ENCODE data around the gene SF3A2. TPM values are rescaled to one million over a fixed set of nuclear protein-coding genes. Genes with fewer than 3 reads are reported as not detected.

SF3A2 gene
- polyA plus RNA-seq, 1 donor, result 66.1 TPM

DNA sequence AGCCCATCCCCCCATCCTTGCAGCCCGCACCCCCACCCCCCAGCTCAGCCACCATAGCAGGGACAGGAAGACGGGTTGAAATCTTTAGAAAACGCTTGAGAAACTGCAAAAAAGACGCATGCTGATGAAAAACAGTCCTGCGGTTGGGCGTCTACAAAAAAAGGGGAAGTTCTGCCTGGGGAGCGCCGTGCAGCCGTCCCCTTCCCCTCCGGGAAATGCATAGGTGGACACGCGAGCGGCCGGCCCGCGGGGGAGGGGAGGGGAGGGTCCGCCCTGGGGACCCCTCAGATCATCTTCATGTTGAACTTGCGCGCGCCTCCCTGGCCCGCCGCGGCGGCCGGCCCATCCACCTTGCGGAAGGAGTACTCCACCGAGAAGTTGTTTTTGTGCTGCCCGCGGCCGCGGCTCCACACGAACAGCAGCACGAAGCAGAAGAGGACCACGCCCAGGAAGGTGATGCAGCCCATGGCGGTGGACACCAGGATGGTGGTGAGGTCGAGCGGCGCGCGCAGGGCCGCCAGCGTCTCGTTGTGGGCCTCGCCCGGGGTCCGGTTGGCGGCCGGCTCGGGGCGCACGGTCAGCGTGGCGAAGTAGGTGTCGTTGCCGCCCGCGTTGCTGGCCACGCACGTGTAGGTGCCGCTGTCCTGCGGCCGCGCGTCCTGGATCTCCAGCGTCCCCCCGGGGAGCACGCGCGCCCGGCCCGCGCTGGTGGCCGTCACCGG is 53.3 kb downstream of the SF3A2 start:
- no peak for DNase-seq

DNA sequence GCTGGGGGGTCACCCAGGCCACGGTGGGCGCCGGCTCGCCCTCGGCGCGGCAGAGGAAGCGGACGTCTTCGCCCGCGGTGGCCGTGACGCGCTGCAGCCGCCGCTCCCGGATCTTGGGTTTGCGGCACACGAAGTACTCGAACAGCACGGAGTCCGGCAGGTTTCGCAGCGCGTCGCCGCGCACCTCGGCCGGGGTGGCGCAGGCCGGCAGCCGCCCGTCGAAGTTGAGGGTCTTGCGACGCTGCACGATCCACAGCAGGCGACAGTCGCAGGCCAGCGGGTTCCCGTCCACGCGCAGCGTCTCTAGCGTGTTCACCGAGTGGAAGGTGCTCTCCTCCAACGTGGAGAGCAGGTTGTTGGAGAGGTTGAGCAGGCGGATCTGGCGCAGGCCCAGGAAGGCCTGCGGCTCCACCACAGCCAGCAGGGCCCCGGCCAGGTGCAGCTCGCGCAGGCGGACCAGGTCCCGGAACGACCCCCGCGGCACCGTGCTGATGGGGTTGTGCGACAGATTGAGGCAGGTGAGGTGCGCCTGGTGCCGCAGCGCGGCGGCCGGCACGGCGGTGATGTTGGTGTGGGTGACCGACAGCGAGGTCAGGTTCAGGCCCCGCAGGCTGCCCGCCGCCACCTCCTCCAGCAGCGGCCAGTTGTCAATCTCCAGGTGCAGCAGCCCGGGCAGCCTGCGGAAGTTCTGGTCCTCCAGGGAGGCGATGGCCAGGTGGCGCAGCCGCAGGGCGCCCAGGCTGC is 54.0 kb downstream of the SF3A2 start:
- no peak for DNase-seq

DNA sequence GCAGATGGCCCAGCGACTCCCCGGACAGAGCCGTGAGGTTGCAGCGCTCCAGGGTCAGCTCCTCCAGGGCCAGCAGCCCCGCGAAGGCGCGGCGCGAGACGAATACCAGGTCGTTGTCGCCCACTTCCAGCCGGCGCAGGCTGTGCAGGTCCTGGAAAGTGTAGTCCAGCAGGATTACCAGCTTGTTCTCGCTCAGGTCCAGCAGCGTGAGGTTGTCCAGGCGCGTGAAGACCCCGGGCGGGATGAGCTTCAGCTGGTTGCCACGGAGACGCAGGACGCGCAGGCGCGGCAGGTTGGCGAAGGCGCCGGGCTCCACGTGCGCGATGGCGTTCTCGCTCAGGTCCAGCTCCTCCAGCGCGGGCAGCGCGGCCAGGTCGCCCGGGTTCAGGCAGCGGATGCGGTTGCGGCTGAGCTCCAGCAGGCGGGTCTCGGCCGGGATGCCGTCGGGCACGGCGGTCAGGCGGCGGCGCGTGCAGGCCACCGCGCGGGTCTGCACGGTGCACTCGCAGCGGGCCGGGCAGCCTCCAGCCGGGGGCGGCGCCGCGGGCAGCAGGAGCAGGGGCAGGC is 54.6 kb downstream of the SF3A2 start:
- DNase-seq, result no peak

DNA sequence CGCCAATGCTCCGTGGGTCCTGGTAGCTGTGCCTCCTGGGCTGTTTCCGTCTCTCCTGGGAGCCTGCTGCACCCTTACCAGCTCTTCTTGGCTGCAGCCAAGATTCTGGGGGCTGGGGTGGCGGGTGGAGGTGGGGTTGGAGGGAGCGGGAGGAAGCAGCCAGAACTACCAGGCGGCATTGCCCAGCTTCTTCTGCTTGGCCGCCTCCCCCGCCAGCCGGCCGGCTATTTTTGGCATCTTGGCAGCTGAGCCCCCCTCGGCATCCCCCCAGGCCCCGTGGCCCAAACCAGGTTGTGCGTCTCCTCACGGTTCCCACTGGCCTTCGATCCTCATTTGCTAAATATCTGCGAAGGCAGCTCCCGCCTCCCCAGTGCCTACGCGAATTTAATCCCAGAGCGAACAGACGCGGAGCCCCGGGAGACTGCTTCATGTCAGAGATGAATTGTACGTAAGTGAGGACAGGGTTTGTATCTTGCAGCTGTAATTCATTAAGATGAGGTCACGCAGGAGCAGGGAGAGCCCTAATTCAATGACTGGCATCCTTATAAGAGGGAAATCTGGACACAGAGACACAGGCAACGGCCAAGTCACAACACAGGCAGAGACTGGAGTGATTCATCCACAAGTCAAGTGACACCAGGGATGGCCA is 58.2 kb downstream of the SF3A2 start:
- DNase-seq, result no peak

DNA sequence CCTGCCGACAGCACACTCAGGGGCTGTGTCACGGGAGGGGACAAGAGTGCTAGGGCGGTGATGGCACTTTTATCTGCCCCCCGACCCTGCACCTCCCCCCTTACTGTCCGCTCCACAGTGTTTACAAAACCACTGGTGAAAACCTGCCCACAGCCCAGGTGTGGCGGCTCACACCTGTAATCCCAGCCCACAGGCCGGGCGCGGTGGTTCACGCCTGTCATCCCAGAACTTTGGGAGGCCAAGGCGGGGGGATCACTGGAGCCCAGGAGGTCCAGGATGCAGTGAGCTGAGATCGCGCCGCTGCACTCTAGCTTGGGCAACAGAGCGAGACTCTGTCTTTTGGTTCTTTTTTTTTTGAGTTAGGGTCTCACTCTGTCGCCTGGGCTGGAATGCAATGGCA is 59.5 kb downstream of the SF3A2 start:
- no peak for DNase-seq

Other genes starting within 250 kb of the SF3A2 start
- gene BTBD2, start 221.1 kb upstream of the SF3A2 start, polyA plus RNA-seq (ENCODE audit: insufficient read length), result 87.4 TPM
- 54.4 TPM for gene MKNK2, start 185.6 kb upstream of the SF3A2 start, polyA plus RNA-seq (ENCODE audit: insufficient read length)
- 22.8 TPM for gene MOB3A, start 140.5 kb upstream of the SF3A2 start, polyA plus RNA-seq (ENCODE audit: insufficient read length)
- gene IZUMO4, start 139.9 kb upstream of the SF3A2 start, polyA plus RNA-seq (ENCODE audit: insufficient read length), result 6.2 TPM
- 110 TPM for gene AP3D1, start 85.3 kb upstream of the SF3A2 start, polyA plus RNA-seq (ENCODE audit: insufficient read length)
- gene DOT1L, start 72.9 kb upstream of the SF3A2 start, polyA plus RNA-seq (ENCODE audit: insufficient read length), result 33.6 TPM
- 56.2 TPM for gene PLEKHJ1, start 495 bp upstream of the SF3A2 start, polyA plus RNA-seq (ENCODE audit: insufficient read length)
- 3.2 TPM for gene AMH, start 12.5 kb downstream of the SF3A2 start, polyA plus RNA-seq (ENCODE audit: insufficient read length)
- 0.60 TPM for gene JSRP1, start 19.6 kb downstream of the SF3A2 start, polyA plus RNA-seq (ENCODE audit: insufficient read length)
- gene PEAK3, start 45.4 kb downstream of the SF3A2 start, polyA plus RNA-seq (ENCODE audit: insufficient read length), result not detected
- not detected for gene LINGO3, start 71.3 kb downstream of the SF3A2 start, polyA plus RNA-seq (ENCODE audit: insufficient read length)
- gene LSM7, start 91.8 kb downstream of the SF3A2 start, polyA plus RNA-seq (ENCODE audit: insufficient read length), result 90.5 TPM
- gene SPPL2B, start 91.9 kb downstream of the SF3A2 start, polyA plus RNA-seq (ENCODE audit: insufficient read length), result 72.7 TPM
- gene TMPRSS9, start 123.4 kb downstream of the SF3A2 start, polyA plus RNA-seq (ENCODE audit: insufficient read length), result 0.60 TPM
- gene TIMM13, start 190.8 kb downstream of the SF3A2 start, polyA plus RNA-seq (ENCODE audit: insufficient read length), result 50.6 TPM
- 64.4 TPM for gene LMNB2, start 220.1 kb downstream of the SF3A2 start, polyA plus RNA-seq (ENCODE audit: insufficient read length)
- 7.6 TPM for gene GADD45B, start 239.3 kb downstream of the SF3A2 start, polyA plus RNA-seq (ENCODE audit: insufficient read length)